Suprapubic skin (tissue), 4 donors: ENCODE measurements around the gene SH3RF1.

Experiments used
- EP300 ChIP-seq: sonication (generic); formaldehyde crosslinking; IDR thresholded peaks from one replicate; pipeline ENCODE4 v1.6.1; 2017; ENCODE audit warnings: antibody characterized with exemption
- POLR2A ChIP-seq, 2 donors: fragments of 450-650 bp; IDR thresholded peaks; one replicate each; pipeline ENCODE4 v1.6.1; 2017; ENCODE audit warnings: antibody characterized with exemption in 2 of 2, mild to moderate bottlenecking in 2 of 2, moderate library complexity in 2 of 2
- POLR2AphosphoS5 ChIP-seq, 3 donors: sonication (generic); formaldehyde crosslinking; IDR thresholded peaks; one replicate each; pipeline ENCODE4 v1.6.1; 2017; ENCODE audit warnings: antibody characterized with exemption in 3 of 3
- TF ChIP-seq, protein P1 (sequence below), 2 donors: fragments of 200-600 bp in 1 of 2; fragments of 450-650 bp in 1 of 2; sonication (generic) in 1 of 2; IDR thresholded peaks; one replicate each; pipeline ENCODE4 v1.5.1; 2016 to 2019; ENCODE audit warnings: antibody characterized with exemption in 2 of 2, mild to moderate bottlenecking in 1 of 2, moderate library complexity in 1 of 2

DNA sequence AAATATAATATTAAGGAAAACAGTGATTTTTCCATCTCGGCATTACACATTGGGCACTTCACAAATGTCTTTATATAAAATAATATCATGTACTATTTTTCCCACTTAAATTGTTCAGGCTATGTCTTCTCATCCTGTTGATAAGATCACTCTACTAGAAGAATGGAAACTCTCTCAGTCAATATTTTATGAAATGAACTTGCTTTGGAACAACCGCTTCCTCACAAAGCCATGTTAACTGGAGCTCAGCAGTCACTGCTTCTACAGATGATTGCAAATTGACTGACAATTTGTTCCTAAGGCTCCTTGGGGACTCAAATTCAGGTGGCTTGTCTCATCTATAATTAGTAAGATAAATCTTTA is 133.2 kb downstream of the SH3RF1 start:
- TF ChIP-seq EP300 = no peak
- TF ChIP-seq, protein P1, sequence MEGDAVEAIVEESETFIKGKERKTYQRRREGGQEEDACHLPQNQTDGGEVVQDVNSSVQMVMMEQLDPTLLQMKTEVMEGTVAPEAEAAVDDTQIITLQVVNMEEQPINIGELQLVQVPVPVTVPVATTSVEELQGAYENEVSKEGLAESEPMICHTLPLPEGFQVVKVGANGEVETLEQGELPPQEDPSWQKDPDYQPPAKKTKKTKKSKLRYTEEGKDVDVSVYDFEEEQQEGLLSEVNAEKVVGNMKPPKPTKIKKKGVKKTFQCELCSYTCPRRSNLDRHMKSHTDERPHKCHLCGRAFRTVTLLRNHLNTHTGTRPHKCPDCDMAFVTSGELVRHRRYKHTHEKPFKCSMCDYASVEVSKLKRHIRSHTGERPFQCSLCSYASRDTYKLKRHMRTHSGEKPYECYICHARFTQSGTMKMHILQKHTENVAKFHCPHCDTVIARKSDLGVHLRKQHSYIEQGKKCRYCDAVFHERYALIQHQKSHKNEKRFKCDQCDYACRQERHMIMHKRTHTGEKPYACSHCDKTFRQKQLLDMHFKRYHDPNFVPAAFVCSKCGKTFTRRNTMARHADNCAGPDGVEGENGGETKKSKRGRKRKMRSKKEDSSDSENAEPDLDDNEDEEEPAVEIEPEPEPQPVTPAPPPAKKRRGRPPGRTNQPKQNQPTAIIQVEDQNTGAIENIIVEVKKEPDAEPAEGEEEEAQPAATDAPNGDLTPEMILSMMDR (IDR thresholded peaks at IDR 0.05) = no peak
- TF ChIP-seq POLR2A (IDR thresholded peaks at IDR 0.05) = no peak
- no peak for TF ChIP-seq POLR2AphosphoS5 (IDR thresholded peaks at IDR 0.05)
